Epithelial cell of esophagus (primary cell): ENCODE results near the gene ZNF143.

Experiments
- DNase-seq: peaks from one replicate; pipeline ENCODE4 v3.0.0; 2010; ENCODE audit warnings: low read depth
- H3K4me3 ChIP-seq: 2 replicates; pipeline ENCODE4 v1.5.1; 2011; ENCODE audit warnings: mild to moderate bottlenecking, low read length, control low read depth
- TF ChIP-seq, protein P1 (sequence below): IDR thresholded peaks from 2 replicates; pipeline ENCODE4 v1.5.1; 2011; ENCODE audit warnings: low read depth, mild to moderate bottlenecking, low read length, control low read depth, inconsistent platforms; ENCODE audit not compliant: insufficient read depth; ENCODE audit errors: missing control alignments

ZNF143 gene

GRCh38 chr11:9473408-9473807, 12.6 kb downstream of the ZNF143 start:
- no peak for DNase-seq
- TF ChIP-seq, protein P1, sequence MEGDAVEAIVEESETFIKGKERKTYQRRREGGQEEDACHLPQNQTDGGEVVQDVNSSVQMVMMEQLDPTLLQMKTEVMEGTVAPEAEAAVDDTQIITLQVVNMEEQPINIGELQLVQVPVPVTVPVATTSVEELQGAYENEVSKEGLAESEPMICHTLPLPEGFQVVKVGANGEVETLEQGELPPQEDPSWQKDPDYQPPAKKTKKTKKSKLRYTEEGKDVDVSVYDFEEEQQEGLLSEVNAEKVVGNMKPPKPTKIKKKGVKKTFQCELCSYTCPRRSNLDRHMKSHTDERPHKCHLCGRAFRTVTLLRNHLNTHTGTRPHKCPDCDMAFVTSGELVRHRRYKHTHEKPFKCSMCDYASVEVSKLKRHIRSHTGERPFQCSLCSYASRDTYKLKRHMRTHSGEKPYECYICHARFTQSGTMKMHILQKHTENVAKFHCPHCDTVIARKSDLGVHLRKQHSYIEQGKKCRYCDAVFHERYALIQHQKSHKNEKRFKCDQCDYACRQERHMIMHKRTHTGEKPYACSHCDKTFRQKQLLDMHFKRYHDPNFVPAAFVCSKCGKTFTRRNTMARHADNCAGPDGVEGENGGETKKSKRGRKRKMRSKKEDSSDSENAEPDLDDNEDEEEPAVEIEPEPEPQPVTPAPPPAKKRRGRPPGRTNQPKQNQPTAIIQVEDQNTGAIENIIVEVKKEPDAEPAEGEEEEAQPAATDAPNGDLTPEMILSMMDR = no peak
- no peak overlapping the region for H3K4me3 ChIP-seq

DNA sequence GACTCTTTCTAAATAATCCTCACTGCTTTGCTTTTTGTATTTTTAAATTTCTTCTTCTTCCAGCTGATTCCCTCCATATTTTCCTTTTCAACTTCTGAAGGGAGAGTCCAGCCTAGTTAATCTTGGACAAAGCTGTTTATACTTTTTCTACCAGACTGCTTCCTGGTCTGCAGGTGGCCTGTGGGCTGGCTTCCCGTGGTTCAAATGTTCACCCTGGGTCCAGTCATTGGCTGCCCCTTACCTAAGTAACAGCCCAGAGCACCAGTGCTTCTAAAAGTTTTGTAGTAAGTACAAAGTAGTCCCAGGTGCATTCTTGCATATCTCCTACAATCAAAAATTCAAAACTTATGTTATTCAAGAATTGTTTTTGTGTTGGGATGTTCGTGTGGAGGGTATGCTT, 19.1 kb downstream of the ZNF143 start:
- no peak for DNase-seq
- no peak overlapping the region for H3K4me3 ChIP-seq
- TF ChIP-seq, protein P1 = no peak

GRCh38 chr11:9489080-9489765, 28.4 kb downstream of the ZNF143 start:
- H3K4me3 ChIP-seq = no peak overlapping the region
- TF ChIP-seq, protein P1 = no peak
- peak; percentile 5 for DNase-seq

DNA sequence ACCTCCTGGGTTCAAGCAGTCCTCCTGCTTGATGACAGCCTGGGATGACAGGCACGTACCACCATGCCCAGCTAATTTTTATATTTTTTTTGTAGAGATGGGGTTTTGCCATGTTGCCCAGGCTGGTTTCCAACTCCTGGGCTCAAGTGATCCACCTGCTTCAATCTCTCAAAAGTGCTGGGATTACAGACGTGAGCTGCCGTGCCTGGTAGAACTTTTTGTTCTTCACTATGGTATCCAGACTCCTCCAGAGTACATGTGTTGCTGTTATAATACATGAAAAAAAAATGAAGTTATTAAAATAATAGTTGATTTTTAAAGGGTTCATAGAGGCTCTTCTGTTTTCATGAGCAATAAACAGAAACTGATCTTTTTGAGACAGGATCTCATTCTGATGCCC, 29.6 kb downstream of the ZNF143 start:
- DNase-seq = no peak
- TF ChIP-seq, protein P1 = no peak
- no peak overlapping the region for H3K4me3 ChIP-seq

GRCh38 chr11:9493492-9493891, 32.7 kb downstream of the ZNF143 start:
- no peak overlapping the region for H3K4me3 ChIP-seq
- TF ChIP-seq, protein P1 = no peak
- no peak for DNase-seq

- no peak for DNase-seq
- TF ChIP-seq, protein P1 = no peak
- H3K4me3 ChIP-seq = no peak overlapping the region
These were observed 33.5 kb downstream of the ZNF143 start for GRCh38 chr11:9494316-9494715.
